Activated CD4-positive, CD25-positive, alpha-beta regulatory T cell treated with anti-CD3 and anti-CD28 coated beads, Interleukin-2, amount 50 U/mL, for 16 hours (primary cell): ENCODE measurements around the gene TBC1D8.

Experiments
- DNase-seq: peaks from one replicate; pipeline ENCODE4 v3.0.0-alpha.2; 2020; ENCODE audit warnings: low read depth, low spot score

The TBC1D8 gene

DNA sequence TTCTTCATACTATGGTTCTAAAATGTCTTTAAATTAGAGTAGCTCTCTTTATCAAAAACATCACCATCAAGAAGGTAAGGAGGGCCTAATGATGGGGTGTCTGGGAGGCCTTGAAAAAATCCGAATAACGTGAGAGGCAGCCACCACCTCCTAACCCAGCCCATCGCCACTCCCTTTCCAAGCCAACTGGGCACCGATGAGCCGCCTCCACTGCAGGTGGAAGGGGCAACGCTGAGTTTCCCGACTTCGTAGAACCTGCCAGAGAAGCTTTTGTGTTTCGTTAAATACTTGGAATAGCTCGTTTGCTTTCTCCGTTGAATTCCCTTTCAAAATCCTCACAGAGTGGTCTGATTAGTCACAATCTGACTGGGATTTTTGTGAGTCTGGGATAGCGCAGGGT, 171.1 kb downstream of the TBC1D8 start:
- no peak for DNase-seq

GRCh38 chr2:100978582-100979191, 172.5 kb downstream of the TBC1D8 start:
- DNase-seq = no peak

- DNase-seq = no peak
Observed at GRCh38 chr2:100977511-100977910, 173.7 kb downstream of the TBC1D8 start.

DNA sequence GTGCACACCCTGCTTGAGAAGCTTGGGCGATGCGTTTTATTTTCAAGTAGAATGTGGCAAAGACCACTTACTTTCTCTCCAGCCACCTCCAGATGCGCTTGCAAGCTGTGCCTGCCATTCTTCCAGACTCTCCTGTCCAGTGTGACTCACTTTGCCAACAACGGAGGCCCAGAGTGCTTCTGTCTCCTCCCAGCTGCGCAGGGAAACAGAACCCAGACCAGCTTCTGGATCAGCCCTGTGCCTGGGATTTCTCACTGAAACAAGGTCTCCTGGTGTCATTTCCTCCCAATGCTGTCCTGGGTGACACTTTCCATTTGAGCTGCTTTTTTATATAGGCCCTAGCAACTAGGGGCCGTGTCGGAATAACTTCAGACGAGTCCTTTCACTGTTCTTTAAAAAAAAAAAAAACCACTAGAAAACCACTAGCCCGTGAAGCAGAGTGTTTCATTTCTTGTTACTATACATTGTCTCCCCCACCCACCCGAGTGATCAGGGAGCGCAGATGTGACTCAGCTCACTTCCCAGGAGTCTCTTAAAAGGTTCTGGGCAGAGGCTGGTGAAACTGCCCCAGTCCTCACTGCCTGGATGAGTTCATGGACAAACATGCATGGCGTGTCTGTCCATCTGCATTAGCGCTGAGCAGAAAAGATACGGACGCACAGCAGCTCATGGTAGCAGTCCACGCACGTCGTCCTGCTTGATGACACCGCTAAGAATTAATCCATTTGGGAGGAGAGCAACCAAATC, 174.4 kb downstream of the TBC1D8 start:
- DNase-seq = no peak

DNA sequence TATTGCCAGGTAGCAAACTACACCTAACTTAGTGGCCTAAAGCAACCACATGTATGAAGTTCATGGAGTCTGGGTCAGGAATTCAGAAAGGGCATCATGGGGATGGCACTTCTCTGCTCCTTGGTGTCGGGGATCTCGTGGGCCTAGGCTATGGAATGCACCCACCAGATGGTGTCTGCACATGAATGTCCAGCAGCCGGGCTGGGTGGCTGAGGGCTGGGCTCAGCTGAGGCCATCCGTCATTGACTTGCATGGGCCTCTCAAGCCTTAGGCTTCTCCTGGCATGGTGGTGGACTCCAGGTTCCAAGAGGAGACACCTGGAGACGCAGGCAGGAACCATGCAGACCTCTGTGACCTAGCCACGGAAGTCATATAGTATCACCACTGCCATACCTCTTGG, 175.1 kb downstream of the TBC1D8 start:
- DNase-seq = no peak

- no peak for DNase-seq
Observed at GRCh38 chr2:100975521-100975785, 175.7 kb downstream of the TBC1D8 start.

GRCh38 chr2:100974712-100975520, 176.3 kb downstream of the TBC1D8 start:
- DNase-seq = no peak

DNA sequence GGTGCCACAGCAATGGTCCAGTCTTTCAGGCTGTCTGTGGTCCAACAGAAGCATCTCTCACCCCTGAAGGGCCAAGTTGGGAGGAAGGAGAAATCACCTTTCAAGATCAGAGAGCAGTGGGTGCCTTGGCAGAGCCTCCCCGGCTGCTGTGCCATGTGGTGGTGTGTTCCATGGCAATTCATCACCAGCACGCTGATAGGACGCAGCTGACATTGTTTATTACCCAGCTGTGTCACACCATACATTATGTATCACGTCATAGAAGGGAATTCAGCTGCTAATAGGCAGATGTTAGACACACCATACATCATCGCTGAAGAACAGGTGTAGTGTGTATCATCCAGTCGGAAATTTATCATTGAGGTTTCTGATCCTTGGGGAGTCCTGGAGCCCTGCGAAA, 178.7 kb downstream of the TBC1D8 start:
- DNase-seq = no peak

GRCh38 chr2:100971221-100971620, 180.0 kb downstream of the TBC1D8 start:
- DNase-seq = no peak

- no peak for DNase-seq
Observed at GRCh38 chr2:100969998-100970397, 181.2 kb downstream of the TBC1D8 start.

- no peak for DNase-seq
Observed at GRCh38 chr2:100968146-100969145, 182.7 kb downstream of the TBC1D8 start.

DNA sequence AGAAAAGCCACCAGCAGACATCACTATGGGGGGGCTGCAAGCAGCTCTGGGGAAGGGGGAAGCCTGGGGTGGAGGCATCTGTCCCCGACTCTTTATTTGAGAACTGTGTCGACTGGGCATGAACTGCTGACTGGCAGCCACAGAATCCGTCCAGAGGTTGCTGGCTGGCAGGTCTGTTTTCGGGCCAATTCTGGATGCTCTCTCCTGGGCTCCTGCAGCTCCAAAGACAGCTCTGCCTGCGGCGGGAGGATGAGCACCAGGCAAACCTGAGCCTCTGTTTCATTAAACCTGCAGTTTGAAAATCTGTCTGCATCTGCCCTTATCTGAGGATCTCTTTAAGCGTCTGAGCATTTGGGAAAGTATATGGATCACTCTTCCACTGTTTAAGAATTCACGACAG, 183.5 kb downstream of the TBC1D8 start:
- no peak for DNase-seq

GRCh38 chr2:100965596-100965995, 185.6 kb downstream of the TBC1D8 start:
- DNase-seq = no peak

DNA sequence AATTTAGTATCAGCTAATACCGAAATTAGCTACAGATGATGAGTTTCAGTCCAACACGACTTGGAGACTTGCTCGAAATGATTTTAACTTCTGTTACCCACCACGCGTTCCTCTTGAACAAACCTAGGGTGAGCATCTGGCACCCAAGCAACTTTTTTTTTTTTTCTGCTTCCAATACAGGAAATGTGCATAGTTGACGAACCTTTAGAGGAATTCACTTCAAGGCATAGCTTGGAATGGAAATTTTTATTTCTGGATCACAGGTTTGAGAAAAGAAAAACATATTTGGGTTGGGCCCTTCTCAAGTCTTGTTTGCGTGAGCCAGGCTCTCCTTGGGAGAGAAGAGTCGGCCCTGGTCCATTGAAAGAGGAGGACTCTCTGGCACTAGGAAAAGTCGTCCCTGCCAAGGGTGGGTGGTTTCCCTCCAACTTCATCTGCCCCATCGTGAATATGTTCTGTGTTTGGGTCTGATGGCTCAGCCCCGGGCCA, 186.5 kb downstream of the TBC1D8 start:
- DNase-seq = no peak

DNA sequence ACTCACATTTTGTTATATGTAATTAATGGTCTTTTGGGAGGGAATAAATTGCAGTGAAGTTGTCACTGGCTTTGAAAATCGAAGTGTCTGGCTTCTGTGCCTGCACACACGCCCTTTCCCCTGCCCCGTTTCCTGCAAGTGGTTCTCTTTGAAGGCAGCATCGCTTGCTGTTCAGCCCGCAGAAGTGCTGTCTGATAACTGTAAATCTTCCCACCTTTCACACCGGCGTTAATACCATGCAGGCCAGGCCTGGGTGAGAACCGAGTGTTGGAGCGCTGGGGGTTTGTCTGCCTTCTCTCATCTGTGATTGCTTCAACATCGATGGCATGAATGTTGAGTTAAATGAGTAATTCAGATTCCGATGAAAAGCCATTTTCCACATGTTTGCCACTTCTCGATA, 187.0 kb downstream of the TBC1D8 start:
- no peak for DNase-seq

DNA sequence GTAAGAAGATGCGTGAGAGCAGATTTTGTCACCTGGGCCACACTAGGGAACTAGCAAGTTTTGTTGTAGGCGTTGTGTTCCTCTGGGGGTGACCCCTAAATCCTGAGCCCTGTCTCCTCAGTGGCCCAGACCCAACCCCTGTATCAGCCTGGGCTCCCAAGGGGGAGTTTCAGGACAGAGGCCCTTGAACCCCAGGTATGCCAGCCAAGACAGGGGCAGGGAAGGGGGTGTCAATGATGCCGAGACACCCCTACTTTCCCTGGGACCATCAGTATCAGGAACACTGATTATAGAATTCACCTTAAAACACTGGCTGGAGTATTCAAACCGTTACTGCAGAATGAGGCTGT, 188.2 kb downstream of the TBC1D8 start:
- no peak for DNase-seq

DNA sequence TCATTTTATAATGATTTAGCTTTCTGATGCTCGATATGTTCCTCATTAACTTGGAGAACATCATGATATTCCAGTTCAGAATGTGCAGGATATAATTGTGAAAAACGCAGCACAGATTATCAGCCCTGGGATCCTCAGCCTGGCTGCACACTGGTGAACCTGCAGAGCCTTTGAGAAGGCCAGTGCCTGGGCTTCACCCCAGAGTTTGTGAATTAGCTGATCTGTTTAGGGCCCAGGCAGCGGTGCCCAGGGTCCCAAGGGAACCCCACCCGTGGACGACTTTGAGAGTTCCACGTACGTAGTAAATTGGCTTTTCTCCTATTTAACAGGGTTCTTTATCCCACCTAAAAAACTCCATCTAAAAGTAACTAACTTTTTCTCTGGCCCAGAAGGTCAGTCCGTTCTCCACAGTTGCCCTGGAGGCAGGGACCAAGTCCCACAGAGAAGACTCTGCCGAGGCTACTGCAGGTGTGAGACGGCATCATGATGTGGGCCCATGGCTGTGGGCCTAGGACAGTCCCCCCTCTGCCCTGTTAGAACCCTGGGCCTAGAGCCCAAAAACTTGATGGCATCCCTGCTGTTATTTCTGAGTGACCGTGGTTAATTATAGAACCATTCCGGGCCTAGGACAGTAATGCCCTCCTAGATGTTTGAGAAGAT, 188.7 kb downstream of the TBC1D8 start:
- DNase-seq = no peak

- no peak for DNase-seq
Observed at GRCh38 chr2:100960688-100961087, 190.5 kb downstream of the TBC1D8 start.

DNA sequence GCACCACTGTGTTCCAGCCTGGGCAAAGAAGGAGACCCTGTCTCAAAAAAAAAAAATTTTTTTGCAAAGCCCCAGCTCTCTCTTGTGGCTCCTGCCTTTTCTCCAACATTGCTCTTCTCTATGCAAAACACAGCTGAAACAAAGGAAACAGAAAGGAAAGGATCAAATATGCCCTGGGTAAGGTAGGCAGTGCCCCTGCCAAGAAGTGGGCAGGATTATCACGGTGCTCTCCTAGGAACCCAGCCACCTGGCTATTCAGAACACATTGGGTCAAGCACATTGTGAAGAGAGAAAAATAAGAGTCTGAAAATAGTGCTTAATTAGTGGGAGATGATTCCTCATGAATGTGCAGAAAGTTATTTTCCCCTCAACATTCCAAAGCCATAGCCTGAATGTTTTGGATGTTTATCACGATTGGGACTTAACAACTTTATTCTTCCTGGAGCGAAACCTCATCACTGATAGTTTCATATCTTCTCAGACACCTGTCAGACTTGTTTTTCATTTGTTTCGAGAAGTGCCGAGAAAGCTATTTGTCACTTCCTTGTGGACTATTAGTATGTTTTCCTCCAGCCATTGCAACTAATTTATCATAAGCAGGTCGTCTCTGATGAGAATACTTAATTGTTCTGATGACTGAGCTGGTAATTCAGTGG, 191.8 kb downstream of the TBC1D8 start:
- no peak for DNase-seq

DNA sequence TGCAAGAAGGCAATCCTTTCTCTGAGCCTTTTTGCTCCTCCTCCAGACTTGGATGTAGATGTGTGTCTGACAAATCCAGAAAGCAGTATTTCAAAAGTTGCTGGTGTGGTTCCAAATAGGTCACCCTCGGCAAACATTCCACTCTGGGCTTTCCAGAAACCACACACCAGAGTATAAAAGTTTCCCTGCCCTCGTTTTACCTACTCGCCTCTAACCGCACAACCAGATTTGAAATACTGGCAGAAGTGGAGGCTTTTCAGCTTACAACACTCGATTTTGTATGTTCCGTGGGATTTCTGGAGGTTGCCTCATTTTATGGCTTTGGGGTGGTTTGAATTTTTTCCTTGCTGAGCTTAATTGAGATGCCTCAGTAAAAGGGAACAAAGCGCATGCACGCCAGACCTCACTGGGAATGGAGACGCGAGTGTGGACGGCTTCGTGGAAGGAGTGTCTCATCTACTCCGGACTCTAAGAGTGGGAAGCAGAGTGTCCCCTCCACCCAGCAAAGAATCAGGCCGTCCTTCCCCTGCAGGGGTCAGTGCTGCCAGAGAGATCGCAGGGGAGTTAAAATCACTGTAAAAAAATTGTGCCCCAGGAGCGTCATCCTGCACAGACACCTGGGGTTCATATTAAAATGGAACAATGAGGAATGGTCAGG, 193.1 kb downstream of the TBC1D8 start:
- DNase-seq = no peak
